ENCODE results near the gene FGF12.
"Not testable (repeated sequence)": the region's sequence is repeated elsewhere in the genome, so short reads cannot be mapped to it uniquely, and the experiment has no call there.

The FGF12 gene

DNA sequence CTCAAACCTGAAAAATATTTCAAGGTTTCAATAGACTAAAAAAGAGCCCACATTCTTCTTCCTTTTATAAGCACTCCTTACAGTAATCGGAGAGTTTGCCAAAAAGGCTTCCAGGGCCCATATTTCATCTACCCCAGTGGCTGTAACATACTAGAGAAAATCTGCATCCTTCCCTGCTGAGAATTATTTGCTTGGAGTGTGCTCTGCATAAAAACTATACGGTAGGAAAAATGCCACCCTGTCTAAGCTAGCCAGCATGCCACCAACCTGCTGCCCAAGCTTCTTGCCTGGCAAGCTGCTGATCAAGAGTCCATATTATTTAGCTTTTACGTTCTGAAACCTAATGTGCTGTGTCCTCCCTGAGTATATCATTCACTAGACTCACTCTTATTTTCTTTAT is 107.1 kb downstream of the FGF12 start:
- in situ Hi-C loops (cut with HindIII; ENCODE audit: low pct_ligation_motif_present, low pct_unique_long_range_greater_than_20kb, low sequenced_read_pairs), result no loop called here
- DNase-seq, result no peak

DNA sequence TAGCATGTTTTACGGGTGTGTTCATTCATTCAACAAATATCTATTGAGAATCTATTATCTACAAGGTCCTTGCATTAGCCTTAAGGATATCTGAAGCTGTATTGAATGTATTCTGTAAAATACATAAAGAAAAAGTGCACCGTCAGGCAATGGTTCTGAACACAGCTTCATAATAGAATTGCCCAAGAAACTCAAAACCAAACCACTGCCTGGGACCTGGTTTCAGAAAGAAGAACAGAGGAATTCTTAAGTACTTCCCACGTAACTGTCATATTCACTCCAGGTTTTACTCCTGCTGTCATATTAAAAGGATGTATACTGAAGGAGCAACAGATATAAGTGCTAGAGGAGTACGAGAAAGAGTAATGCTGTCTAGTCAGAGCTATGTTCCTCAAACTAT is 115.9 kb downstream of the FGF12 start:
- DNase-seq, result no peak
- in situ Hi-C loops (cut with HindIII; ENCODE audit: low pct_ligation_motif_present, low pct_unique_long_range_greater_than_20kb, low sequenced_read_pairs), result no loop called here

DNA sequence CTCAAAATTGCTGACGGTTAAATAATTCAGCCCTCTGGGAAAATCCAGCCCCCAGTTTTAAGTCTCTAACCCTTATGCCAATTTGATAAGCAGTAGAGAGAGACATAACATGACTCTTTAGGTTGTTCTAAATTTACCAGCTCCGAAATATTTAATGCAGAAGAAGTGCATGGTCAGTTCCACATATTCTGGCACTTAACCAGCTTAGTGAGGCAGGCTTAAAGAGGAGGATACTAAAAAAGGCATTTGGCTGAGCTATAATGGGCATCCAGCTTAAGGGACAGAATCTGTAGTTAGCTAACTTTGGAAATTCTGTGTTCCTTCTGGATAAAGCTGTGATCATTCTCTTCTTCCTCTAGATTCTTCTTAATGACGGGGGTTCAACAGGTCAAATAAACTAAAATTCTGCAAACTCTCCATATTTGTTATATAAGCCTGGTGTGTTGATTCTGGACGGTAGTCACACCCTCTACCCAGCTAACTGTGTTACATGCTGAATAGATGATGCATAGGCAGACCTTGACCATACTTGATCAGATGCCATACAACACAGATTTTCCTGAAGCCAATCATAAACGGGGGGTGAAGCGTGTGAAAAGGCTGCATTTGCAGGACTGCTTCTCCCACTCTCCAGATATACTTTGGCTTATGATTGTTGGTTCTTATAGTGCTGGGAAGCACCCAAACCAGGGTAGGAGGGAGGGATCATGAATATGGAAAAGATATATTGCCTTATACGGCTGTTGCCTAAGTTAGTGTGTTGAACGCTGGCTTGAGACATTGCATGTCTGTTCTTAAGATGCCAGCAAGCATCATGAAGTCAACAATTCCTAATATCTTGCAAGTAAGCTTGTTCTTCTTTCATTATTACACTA is 118.4 kb downstream of the FGF12 start:
- DNase-seq, result no peak
- in situ Hi-C loops (cut with HindIII; ENCODE audit: low pct_ligation_motif_present, low pct_unique_long_range_greater_than_20kb, low sequenced_read_pairs), result no loop called here

DNA sequence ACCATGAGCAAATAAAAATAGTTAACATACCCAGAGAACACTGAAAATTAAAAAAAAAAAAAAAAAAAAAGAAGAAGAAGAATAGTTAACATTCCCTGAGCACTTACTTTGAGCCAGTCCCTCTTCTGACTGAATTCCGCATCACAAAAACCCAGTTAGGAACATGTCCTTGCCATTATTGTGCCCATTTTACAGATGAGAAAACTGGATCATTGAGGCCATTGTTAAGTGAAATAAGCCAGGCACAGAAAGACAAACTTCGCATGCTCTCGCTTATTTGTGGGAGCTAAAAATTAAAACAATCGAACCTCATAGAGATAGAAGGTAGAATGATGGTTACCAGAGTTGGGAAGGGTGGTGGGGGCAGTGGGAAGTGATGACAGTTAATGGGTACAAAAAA is 119.5 kb downstream of the FGF12 start:
- in situ Hi-C loops (cut with HindIII; ENCODE audit: low pct_ligation_motif_present, low pct_unique_long_range_greater_than_20kb, low sequenced_read_pairs), result no loop called here
- DNase-seq, result no peak

DNA sequence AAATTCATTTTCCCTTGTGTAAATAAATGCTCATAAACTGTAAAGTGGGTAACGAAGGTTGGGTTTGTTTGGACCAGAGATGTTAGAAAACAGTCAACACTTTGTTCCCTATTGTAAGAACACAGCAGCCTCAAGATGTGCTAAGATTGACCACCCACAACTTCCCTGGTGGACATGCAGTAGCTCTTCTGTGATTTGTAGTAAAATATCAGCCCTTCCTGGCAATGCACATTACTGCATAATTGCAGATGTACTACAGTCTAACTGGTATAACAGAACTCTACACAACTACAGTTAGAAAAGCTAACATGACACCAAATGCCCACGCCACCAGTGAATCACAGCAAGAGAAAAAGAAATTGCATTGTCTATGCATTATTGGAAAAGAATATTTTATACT is 129.4 kb downstream of the FGF12 start:
- in situ Hi-C loops (cut with HindIII; ENCODE audit: low pct_ligation_motif_present, low pct_unique_long_range_greater_than_20kb, low sequenced_read_pairs), result no loop called here
- no peak for DNase-seq

DNA sequence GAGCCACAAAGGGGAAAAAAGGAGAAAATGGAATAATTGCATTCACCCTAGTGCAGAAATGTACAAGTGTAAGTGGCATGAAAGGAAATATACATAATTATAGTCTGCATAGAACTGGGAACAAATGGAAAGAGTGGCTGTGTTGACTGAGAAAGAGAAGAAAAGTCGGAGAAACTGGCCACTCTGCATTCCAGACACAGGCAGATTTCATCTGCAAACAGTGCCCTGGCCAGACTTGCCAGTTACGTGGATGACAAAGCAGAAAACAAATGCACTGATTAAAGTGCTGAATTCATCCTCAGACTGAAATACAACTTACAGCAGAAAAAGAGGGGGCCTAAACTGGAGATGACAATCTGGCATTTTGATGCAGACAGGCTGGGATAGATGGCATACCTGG is 129.8 kb downstream of the FGF12 start:
- in situ Hi-C loops (cut with HindIII; ENCODE audit: low pct_ligation_motif_present, low pct_unique_long_range_greater_than_20kb, low sequenced_read_pairs), result no loop called here
- DNase-seq, result no peak

DNA sequence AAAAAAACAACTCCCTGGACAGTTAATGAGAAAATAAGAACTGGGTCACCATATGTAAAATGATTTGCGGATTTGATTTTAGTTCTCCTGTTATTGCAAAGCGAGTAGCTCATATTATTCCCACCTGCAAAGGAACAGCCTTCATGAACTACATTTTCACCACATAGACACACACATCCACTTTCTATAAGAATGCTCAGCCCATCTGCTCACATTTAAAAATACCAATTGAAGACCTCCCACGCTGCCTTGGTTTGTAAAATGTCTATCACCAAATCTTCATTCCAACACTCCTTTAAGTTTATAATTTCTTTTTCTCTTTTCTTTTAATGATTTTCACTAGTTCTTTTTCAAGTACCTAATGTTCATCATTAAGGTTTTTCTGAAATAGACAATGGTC is 148.6 kb downstream of the FGF12 start:
- DNase-seq, result no peak
- in situ Hi-C loops (cut with HindIII; ENCODE audit: low pct_ligation_motif_present, low pct_unique_long_range_greater_than_20kb, low sequenced_read_pairs), result no loop called here

DNA sequence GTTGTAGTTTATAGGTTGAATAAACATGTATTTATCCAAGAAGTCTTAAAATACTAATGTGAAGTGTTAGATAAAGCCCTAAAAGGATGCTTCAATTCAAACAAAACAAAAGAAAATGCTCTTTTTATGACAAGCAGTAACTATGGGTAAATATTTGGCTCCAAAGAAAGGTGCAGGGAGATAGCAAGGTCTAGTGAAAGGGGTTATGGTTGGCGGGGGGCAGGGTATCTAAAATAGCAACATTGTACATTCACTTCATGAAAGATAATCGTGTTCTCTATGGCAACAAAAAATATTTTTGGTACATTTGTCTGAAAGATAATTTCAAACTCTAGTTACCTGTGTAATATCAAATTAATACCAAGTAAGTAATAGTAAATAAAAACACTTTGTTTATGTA is 149.5 kb downstream of the FGF12 start:
- in situ Hi-C loops (cut with HindIII; ENCODE audit: low pct_ligation_motif_present, low pct_unique_long_range_greater_than_20kb, low sequenced_read_pairs), result no loop called here
- no peak for DNase-seq

DNA sequence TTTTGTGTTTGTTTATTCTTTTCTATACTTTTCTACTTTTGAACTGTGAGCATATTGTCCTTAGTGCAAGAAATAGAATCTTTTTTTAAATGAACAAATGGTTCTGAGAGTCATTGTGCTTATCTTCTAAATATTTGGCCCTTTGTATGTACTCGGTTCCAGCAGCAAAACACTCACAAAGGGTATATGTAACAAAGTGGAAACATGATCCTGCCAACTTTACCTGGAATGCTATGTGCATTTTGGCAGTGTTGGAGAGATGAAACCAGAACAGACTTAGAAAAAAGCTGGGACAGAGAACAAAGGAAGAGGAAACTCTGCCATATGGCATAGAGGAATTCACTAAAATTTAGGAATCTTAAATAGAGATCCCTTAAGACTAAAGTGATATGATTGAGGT is 150.1 kb downstream of the FGF12 start:
- in situ Hi-C loops (cut with HindIII; ENCODE audit: low pct_ligation_motif_present, low pct_unique_long_range_greater_than_20kb, low sequenced_read_pairs), result no loop called here
- DNase-seq, result no peak

DNA sequence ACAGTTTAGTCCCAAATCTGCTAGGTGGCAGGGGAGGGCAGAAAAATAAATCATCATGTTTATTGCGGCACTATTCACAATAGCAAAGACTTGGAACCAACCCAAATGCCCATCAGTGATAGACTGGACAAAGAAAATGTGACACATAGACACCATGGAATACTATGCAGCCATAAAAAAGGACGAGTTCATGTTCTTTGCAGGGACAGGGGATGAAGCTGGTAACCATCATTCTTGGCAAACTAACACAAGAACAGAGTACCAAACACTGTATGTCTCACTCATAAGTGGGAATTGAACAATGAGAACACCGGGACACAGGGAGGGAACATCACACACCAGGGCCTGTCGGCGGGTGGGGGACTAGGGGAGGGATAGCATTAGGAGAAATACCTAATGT is 150.6 kb downstream of the FGF12 start:
- in situ Hi-C loops (cut with HindIII; ENCODE audit: low pct_ligation_motif_present, low pct_unique_long_range_greater_than_20kb, low sequenced_read_pairs); DNase-seq: not testable (repeated sequence)

DNA sequence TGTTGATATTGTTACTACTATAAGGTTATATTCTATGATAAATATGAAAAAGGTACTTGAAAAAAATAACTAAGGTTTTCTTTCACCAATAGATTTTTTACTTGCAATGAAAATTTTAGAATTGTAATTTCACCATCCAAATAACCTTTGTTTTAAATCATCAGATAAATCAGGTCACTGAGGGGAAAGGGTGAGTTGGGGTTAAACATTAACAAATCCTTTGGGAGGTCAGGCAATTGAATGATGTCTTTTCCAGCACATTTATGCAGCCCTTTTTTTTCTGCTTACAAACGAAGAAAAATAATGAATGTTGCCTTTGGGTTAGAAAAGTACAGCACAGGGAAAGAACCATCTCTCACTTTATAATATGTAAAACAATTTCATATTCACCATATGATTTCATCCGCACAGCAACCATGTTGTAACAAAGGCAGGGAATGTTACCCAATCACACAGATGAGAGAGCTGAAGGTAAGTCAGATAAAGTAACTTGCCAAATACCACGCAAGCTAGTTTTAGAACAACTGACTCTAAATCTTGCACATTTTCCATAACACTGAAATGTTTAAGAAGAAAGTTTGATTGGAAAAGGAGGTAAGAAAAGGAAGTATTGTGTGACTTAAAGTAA is 151.3 kb downstream of the FGF12 start:
- in situ Hi-C loops (cut with HindIII; ENCODE audit: low pct_ligation_motif_present, low pct_unique_long_range_greater_than_20kb, low sequenced_read_pairs), result no loop called here
- DNase-seq, result no peak

DNA sequence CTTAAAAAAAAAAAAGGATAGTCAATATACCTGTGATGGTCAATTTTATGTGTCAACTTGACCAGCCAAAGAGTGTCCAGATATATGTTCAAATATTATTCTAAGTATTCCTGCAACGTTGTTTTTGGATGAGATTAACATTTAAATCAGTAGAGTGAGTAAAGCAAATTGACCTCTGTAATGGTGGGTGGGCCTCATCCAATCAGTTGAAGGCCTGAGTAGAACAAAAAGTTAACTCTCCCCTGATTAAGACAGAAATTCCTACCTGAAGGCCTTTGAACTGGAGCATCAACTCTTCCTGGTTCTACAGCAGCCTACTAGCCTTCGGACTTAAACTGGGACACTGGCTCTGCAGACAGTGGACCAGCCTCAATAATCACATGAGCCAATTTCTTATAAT is 154.1 kb downstream of the FGF12 start:
- no peak for DNase-seq
- in situ Hi-C loops (cut with HindIII; ENCODE audit: low pct_ligation_motif_present, low pct_unique_long_range_greater_than_20kb, low sequenced_read_pairs), result loop anchor here (25.0 kb wide), 1 partner anchor 214 kb away; no protein-coding TSS in a partner anchor

DNA sequence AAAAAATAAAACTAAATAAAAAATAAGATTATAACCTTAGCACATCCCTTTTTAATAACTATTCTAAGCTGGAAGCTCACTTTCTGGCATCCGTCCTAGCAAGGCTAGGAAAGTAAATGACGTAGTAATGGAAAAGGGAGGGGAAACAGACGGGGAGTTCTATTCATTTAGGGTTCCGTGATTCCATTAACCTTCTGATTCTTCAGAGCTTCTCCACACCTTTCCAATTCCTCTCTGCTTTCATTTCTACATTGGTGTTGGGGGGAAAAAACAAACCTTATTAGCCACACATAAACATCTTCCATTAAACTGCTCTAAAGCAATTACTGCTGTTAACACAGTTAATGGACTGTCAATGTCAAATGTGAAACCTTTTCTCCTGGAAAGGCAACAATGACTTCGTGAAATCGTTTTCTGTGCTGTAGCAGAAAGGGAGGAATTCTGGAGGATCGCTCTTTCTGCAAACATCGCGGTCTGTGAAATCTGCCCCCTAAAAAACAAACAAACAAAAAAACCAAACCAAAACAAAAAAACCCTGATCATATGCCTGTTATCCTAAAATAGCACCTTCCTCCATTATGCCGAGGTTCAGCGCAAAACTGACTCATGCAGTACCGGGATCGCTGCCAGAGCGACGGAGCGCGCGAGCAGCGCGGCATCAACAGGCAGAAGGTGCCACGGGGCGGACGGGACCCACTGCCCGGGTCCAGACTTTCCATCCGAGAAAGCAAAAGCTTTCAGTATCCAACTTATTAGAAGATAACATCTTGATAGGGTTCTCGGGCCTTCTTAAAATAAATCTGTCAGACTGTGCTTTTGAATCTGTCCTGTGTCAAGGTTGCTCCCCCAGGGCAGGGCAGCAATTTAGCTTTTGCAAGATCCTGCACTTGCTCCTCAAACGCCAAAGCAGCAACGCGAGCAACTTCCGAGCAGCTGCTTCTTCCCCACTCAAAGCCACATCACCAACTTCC is 156.2 kb downstream of the FGF12 start:
- DNase-seq, result peak; percentile 62
- in situ Hi-C loops (cut with HindIII; ENCODE audit: low pct_ligation_motif_present, low pct_unique_long_range_greater_than_20kb, low sequenced_read_pairs), result loop anchor here (25.0 kb wide), 1 partner anchor 216 kb away; no protein-coding TSS in a partner anchor

DNA sequence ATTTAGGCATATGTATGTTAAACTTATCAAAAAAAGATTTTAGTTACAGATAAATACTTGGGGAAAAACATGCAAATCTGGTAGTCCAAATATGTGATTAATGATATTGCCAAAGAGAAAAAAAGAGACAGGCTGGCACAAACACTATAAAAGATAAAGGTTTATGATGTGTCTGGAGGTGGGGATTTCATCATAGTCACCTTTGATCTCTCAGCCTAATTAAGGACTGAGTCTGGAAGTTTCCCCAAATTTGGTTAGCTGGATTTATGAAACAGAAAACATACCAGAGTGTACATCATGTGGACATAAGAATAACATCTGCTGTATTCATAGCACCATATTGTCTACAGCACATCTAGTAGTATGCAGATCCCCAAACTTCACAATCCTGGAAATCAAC is 157.0 kb downstream of the FGF12 start:
- no peak for DNase-seq
- in situ Hi-C loops (cut with HindIII; ENCODE audit: low pct_ligation_motif_present, low pct_unique_long_range_greater_than_20kb, low sequenced_read_pairs), result loop anchor here (25.0 kb wide), 1 partner anchor 217 kb away; no protein-coding TSS in a partner anchor

DNA sequence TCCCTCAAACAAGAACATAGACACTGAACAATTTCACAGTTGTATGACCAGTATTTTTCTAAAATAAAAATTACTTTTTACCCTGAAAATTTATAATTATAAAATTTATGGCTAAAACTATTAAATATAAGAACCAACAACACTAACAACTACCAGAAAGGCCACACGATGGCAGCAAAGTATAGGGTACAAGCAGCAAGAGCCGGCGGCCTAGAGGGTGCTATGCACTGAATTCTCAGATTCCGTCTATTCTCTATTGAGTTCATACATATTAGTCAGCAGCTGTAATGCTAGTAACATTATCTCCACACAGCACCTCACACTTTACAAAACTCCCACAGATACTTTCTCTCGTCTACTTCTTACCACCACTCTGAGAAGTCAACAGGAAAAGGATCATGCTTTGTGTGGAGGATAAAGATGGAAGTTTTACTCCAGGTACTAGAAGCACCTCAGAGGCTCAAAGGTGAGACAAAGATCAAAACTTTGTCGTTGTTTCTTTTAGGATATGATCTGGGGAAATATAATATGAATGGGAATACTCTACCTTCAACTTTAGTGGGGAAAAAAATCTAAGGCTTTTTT is 160.5 kb downstream of the FGF12 start:
- peak; percentile 60 for DNase-seq
- in situ Hi-C loops (cut with HindIII; ENCODE audit: low pct_ligation_motif_present, low pct_unique_long_range_greater_than_20kb, low sequenced_read_pairs), result loop anchor here (25.0 kb wide), 1 partner anchor 221 kb away; no protein-coding TSS in a partner anchor

DNA sequence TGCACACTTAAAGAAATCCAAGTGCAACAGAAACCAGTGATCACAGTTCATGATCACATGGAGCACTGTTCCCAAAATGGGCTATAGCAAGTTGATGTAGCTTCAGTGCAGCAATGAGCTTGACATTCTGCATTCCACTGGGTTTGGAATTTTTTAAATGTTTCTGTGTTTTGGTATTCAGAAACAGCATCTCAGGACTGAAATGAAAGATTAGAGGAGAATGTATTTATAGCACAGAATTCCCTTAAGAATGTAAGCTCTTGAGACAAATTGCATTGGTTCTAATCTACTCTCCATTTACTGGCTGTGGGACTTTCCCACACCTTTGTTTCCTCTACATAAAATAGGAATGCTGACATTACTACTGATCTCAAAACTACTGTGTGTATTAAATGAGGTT is 162.7 kb downstream of the FGF12 start:
- no peak for DNase-seq
- in situ Hi-C loops (cut with HindIII; ENCODE audit: low pct_ligation_motif_present, low pct_unique_long_range_greater_than_20kb, low sequenced_read_pairs), result loop anchor here (25.0 kb wide), 1 partner anchor 223 kb away; no protein-coding TSS in a partner anchor

DNA sequence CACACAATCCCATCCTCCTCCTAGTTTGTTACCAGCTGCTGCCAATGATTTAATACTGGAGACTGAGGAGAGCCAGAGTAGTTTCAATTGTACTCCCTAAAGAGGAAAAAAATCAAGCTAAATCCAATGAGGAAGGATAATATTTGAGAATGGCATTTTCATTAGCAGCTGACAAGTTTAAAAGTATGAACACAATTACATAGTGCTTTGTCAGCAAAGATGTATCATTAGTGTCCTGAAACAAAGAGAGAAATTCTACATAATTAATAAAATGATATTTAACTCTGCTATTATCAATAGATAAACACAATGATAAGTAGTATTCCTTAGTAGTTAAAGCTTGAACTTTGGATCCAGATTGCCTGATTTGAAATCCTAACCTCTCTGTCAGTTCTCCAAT is 163.9 kb downstream of the FGF12 start:
- no peak for DNase-seq
- in situ Hi-C loops (cut with HindIII; ENCODE audit: low pct_ligation_motif_present, low pct_unique_long_range_greater_than_20kb, low sequenced_read_pairs), result loop anchor here (25.0 kb wide), 1 partner anchor 224 kb away; no protein-coding TSS in a partner anchor

DNA sequence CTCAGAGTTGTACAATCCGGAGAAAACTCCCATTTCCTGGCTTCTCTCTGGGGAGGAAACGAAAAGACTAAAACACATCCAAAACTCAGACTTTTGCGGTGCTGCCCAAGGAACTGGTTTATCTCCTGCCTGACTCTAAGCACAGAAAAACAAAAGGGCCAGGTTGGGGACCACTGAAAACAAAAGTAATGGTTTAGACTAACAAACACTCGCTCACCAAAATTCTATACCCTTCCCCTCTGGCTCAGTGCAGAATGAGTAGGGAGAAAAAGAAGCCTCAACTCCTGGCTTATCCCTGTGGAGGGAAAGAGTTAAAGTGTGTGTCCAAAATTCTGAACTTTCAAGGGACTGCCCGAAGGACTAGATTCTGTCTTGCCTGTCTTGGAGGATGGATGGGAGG is 173.6 kb downstream of the FGF12 start:
- no peak for DNase-seq
- in situ Hi-C loops (cut with HindIII; ENCODE audit: low pct_ligation_motif_present, low pct_unique_long_range_greater_than_20kb, low sequenced_read_pairs), result loop anchor here (25.0 kb wide), 1 partner anchor 234 kb away; no protein-coding TSS in a partner anchor
